ENCODE results near the gene ZC3HAV1. TPM values are rescaled to one million over a fixed set of nuclear protein-coding genes. Genes with fewer than 3 reads are reported as not detected.
"Not testable (repeated sequence)": the region's sequence is repeated elsewhere in the genome, so short reads cannot be mapped to it uniquely, and the experiment has no call there.

The ZC3HAV1 gene
- polyA plus RNA-seq, 2 donors = 7.6 TPM

- H3K27ac ChIP-seq (ENCODE audit: low read depth in 2 of 2, low read length in 1 of 2) = no peak overlapping the region
- peaks cover 9 to 23% of the 10 kb centered on the region in 2 donors for H3K36me3 ChIP-seq (ENCODE audit: control insufficient read depth in 2 of 2, insufficient read depth in 2 of 2, low read length in 1 of 2)
- WGBS, 2 donors = 81 to 84% methylated on average over 9 of the region's 9 CpGs
- H3K27me3 ChIP-seq (ENCODE audit: control insufficient read depth in 1 of 2, insufficient read depth in 2 of 2, low read length in 2 of 2) = no peaks in the 10 kb centered on the region
- H3K9me3 ChIP-seq (ENCODE audit: control insufficient read depth in 2 of 2, insufficient read depth in 1 of 2, low read depth in 1 of 2, low read length in 1 of 2) = no peaks in the 10 kb centered on the region
- H3K4me3 ChIP-seq (ENCODE audit: low read depth in 1 of 2, low read length in 2 of 2) = no peak overlapping the region
- H3K4me1 ChIP-seq (ENCODE audit: control insufficient read depth in 2 of 2, insufficient read depth in 2 of 2, low read length in 1 of 2) = no peaks in the 10 kb centered on the region
Measured at GRCh38 chr7:139066315-139066714, 43.2 kb downstream of the ZC3HAV1 start.

GRCh38 chr7:139065323-139065722 is 44.2 kb downstream of the ZC3HAV1 start:
- H3K9me3 ChIP-seq (ENCODE audit: control insufficient read depth in 2 of 2, insufficient read depth in 1 of 2, low read depth in 1 of 2, low read length in 1 of 2) = no peaks in the 10 kb centered on the region

GRCh38 chr7:139061416-139061815 is 48.1 kb downstream of the ZC3HAV1 start:
- Histone ChIP-seq H3K4me1 (ENCODE audit: control insufficient read depth in 2 of 2, insufficient read depth in 2 of 2, low read length in 1 of 2) (no peaks in the 10 kb centered on the region), H3K4me3 (ENCODE audit: low read depth in 1 of 2, low read length in 2 of 2) (no peak overlapping the region), H3K36me3 (ENCODE audit: control insufficient read depth in 2 of 2, insufficient read depth in 2 of 2, low read length in 1 of 2) (peaks cover 9 to 17% of the 10 kb centered on the region in 2 donors), H3K27me3 (ENCODE audit: control insufficient read depth in 1 of 2, insufficient read depth in 2 of 2, low read length in 2 of 2) (no peaks in the 10 kb centered on the region), H3K9me3 (ENCODE audit: control insufficient read depth in 2 of 2, insufficient read depth in 1 of 2, low read depth in 1 of 2, low read length in 1 of 2) (no peaks in the 10 kb centered on the region), H3K27ac (ENCODE audit: low read depth in 2 of 2, low read length in 1 of 2) (no peak overlapping the region)
- WGBS, 2 donors = 83% methylated on average over 5 of the region's 5 CpGs

More at GRCh38 chr7:139065323-139065722, 44.2 kb downstream of the ZC3HAV1 start:
- 79 to 80% methylated on average over 11 of the region's 11 CpGs for WGBS, 2 donors
- Histone ChIP-seq H3K4me1 (ENCODE audit: control insufficient read depth in 2 of 2, insufficient read depth in 2 of 2, low read length in 1 of 2) (no peaks in the 10 kb centered on the region), H3K36me3 (ENCODE audit: control insufficient read depth in 2 of 2, insufficient read depth in 2 of 2, low read length in 1 of 2) (peaks cover 9 to 27% of the 10 kb centered on the region in 2 donors), H3K27ac (ENCODE audit: low read depth in 2 of 2, low read length in 1 of 2) (no peak overlapping the region), H3K4me3 (ENCODE audit: low read depth in 1 of 2, low read length in 2 of 2) (no peak overlapping the region), H3K27me3 (ENCODE audit: control insufficient read depth in 1 of 2, insufficient read depth in 2 of 2, low read length in 2 of 2) (no peaks in the 10 kb centered on the region)

DNA sequence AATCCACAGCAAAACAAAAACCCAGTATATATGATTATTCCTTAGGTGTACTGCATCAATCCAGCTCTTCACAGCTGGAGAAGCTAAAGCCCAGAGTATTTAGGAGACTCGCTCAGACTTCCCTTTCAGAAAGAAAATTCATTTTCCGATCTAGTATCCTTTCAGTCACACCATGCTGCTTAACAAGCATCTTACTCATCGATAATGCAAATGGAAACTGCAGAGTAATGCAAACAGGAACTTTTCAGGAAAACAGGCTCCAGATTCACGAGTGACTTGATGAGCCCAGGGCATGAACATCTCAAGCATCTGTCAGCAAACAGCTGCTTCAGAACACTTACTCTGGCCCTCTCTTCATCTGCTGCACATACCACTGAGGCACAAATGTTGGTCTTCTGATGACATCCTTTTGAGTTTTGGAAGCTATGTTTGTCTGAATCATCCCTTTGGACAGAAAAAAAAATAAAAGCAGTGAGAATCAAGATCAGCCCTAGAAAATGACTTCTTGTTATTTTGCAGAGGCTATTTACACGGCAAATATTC is 48.8 kb downstream of the ZC3HAV1 start:
- H3K27me3 ChIP-seq (ENCODE audit: control insufficient read depth in 1 of 2, insufficient read depth in 2 of 2, low read length in 2 of 2) = no peaks in the 10 kb centered on the region
- H3K27ac ChIP-seq (ENCODE audit: low read depth in 2 of 2, low read length in 1 of 2) = no peak overlapping the region
- H3K4me3 ChIP-seq (ENCODE audit: low read depth in 1 of 2, low read length in 2 of 2) = no peak overlapping the region
- H3K9me3 ChIP-seq (ENCODE audit: control insufficient read depth in 2 of 2, insufficient read depth in 1 of 2, low read depth in 1 of 2, low read length in 1 of 2) = no peaks in the 10 kb centered on the region
- H3K4me1 ChIP-seq (ENCODE audit: control insufficient read depth in 2 of 2, insufficient read depth in 2 of 2, low read length in 1 of 2) = no peaks in the 10 kb centered on the region
- WGBS, 2 donors = 82% methylated on average over 5 of the region's 5 CpGs
- peaks cover 9 to 11% of the 10 kb centered on the region in 2 donors for H3K36me3 ChIP-seq (ENCODE audit: control insufficient read depth in 2 of 2, insufficient read depth in 2 of 2, low read length in 1 of 2)

DNA sequence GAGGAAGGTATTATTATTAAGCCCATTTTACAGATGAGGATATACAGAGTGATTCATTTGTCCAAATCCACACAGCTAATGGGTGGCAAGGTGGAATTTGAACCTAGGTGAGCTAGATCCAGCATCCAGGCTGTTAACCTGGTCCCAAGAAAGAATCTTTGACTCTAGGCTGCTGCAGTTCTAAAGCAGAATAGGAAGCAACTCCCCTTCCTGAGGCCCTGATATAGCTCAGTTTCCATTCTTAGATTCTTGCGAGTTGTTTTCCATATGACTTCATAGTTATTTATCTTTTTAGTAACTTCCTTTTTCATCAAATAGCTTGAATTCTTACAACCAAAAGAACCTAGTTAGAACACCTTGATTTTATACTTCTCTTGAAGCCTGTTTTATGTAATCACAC is 49.6 kb downstream of the ZC3HAV1 start:
- Histone ChIP-seq H3K27ac (ENCODE audit: low read depth in 2 of 2, low read length in 1 of 2) (no peak overlapping the region), H3K9me3 (ENCODE audit: control insufficient read depth in 2 of 2, insufficient read depth in 1 of 2, low read depth in 1 of 2, low read length in 1 of 2) (no peaks in the 10 kb centered on the region), H3K4me1 (ENCODE audit: control insufficient read depth in 2 of 2, insufficient read depth in 2 of 2, low read length in 1 of 2) (no peaks in the 10 kb centered on the region), H3K4me3 (ENCODE audit: low read depth in 1 of 2, low read length in 2 of 2) (no peak overlapping the region), H3K27me3 (ENCODE audit: control insufficient read depth in 1 of 2, insufficient read depth in 2 of 2, low read length in 2 of 2) (no peaks in the 10 kb centered on the region), H3K36me3 (ENCODE audit: control insufficient read depth in 2 of 2, insufficient read depth in 2 of 2, low read length in 1 of 2) (peaks cover 9 to 11% of the 10 kb centered on the region in 2 donors)
- 58 to 60% methylated on average over 1 of the region's 1 CpG for WGBS, 2 donors

DNA sequence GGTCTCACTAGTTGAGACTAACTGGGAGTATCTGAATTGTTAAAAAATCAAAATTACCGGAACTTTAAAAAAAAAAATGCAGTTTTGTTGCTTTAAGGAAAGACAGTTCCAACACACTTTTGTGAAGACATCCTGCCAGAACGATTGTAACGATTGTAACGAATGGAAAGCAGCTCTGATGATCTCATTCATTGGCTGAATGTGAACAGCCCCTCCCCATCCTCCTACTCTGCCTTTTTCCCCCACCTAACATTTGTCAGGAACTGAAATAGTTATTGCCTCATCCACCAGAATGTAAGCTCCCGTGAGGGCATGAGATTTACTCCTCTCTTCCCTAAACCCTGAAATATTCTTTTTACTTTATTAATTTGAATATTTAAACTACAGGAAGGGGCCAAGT is 50.6 kb downstream of the ZC3HAV1 start:
- WGBS, 2 donors = 45 to 55% methylated on average over 5 of the region's 5 CpGs
- no peaks in the 10 kb centered on the region for H3K9me3 ChIP-seq (ENCODE audit: control insufficient read depth in 2 of 2, insufficient read depth in 1 of 2, low read depth in 1 of 2, low read length in 1 of 2)
- no peak overlapping the region for H3K27ac ChIP-seq (ENCODE audit: low read depth in 2 of 2, low read length in 1 of 2)
- no peaks in the 10 kb centered on the region for H3K4me1 ChIP-seq (ENCODE audit: control insufficient read depth in 2 of 2, insufficient read depth in 2 of 2, low read length in 1 of 2)
- H3K4me3 ChIP-seq (ENCODE audit: low read depth in 1 of 2, low read length in 2 of 2) = no peak overlapping the region
- peaks cover 6 to 12% of the 10 kb centered on the region in 2 donors for H3K36me3 ChIP-seq (ENCODE audit: control insufficient read depth in 2 of 2, insufficient read depth in 2 of 2, low read length in 1 of 2)
- H3K27me3 ChIP-seq (ENCODE audit: control insufficient read depth in 1 of 2, insufficient read depth in 2 of 2, low read length in 2 of 2) = no peaks in the 10 kb centered on the region

GRCh38 chr7:139055674-139056073 is 53.8 kb downstream of the ZC3HAV1 start:
- 97 to 98% methylated on average over 1 of the region's 1 CpG for WGBS, 2 donors
- Histone ChIP-seq H3K4me1 (ENCODE audit: control insufficient read depth in 2 of 2, insufficient read depth in 2 of 2, low read length in 1 of 2) (no peaks in the 10 kb centered on the region), H3K36me3 (ENCODE audit: control insufficient read depth in 2 of 2, insufficient read depth in 2 of 2, low read length in 1 of 2) (peaks cover 6 to 15% of the 10 kb centered on the region in 2 donors)

DNA sequence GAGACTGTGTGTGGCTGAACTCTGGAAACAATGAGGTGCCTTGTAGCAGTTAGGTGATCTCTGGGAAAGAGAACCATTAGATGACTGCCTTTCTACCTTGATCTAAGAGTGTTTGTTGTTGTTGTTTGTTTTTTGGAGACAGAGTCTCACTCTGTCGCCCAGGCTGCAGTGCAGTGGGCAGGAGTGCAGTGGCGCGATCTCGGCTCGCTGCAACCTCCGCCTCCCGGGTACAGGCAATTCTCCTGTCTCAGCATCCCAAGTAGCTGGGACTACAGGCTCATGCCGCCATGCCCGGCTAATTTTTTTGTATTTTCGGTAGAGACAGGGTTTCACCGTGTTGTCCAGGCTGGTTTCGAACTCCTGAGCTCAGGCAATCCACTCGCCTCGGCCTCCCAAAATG is 54.9 kb downstream of the ZC3HAV1 start:
- H3K9me3 ChIP-seq (ENCODE audit: control insufficient read depth in 2 of 2, insufficient read depth in 1 of 2, low read depth in 1 of 2, low read length in 1 of 2); H3K27ac ChIP-seq (ENCODE audit: low read depth in 2 of 2, low read length in 1 of 2); H3K4me3 ChIP-seq (ENCODE audit: low read depth in 1 of 2, low read length in 2 of 2); H3K4me1 ChIP-seq (ENCODE audit: control insufficient read depth in 2 of 2, insufficient read depth in 2 of 2, low read length in 1 of 2); H3K27me3 ChIP-seq (ENCODE audit: control insufficient read depth in 1 of 2, insufficient read depth in 2 of 2, low read length in 2 of 2): not testable (repeated sequence)
- WGBS, 2 donors = 94 to 95% methylated on average over 14 of the region's 14 CpGs
- peaks cover 6 to 15% of the 10 kb centered on the region in 2 donors for H3K36me3 ChIP-seq (ENCODE audit: control insufficient read depth in 2 of 2, insufficient read depth in 2 of 2, low read length in 1 of 2)

More at GRCh38 chr7:139055674-139056073, 53.8 kb downstream of the ZC3HAV1 start:
- no peak overlapping the region for H3K27ac ChIP-seq (ENCODE audit: low read depth in 2 of 2, low read length in 1 of 2)
- no peak overlapping the region for H3K4me3 ChIP-seq (ENCODE audit: low read depth in 1 of 2, low read length in 2 of 2)
- H3K27me3 ChIP-seq (ENCODE audit: control insufficient read depth in 1 of 2, insufficient read depth in 2 of 2, low read length in 2 of 2) = no peaks in the 10 kb centered on the region
- H3K9me3 ChIP-seq (ENCODE audit: control insufficient read depth in 2 of 2, insufficient read depth in 1 of 2, low read depth in 1 of 2, low read length in 1 of 2) = no peaks in the 10 kb centered on the region

- Histone ChIP-seq H3K27me3 (ENCODE audit: control insufficient read depth in 1 of 2, insufficient read depth in 2 of 2, low read length in 2 of 2) (no peaks in the 10 kb centered on the region), H3K36me3 (ENCODE audit: control insufficient read depth in 2 of 2, insufficient read depth in 2 of 2, low read length in 1 of 2) (peaks cover 6 to 19% of the 10 kb centered on the region in 2 donors), H3K27ac (ENCODE audit: low read depth in 2 of 2, low read length in 1 of 2) (no peak overlapping the region), H3K9me3 (ENCODE audit: control insufficient read depth in 2 of 2, insufficient read depth in 1 of 2, low read depth in 1 of 2, low read length in 1 of 2) (no peaks in the 10 kb centered on the region), H3K4me1 (ENCODE audit: control insufficient read depth in 2 of 2, insufficient read depth in 2 of 2, low read length in 1 of 2) (no peaks in the 10 kb centered on the region), H3K4me3 (ENCODE audit: low read depth in 1 of 2, low read length in 2 of 2) (no peak overlapping the region)
- 55 to 68% methylated on average over 2 of the region's 2 CpGs for WGBS, 2 donors
Measured at GRCh38 chr7:139054101-139054500, 55.4 kb downstream of the ZC3HAV1 start.

GRCh38 chr7:139051655-139052054 is 57.9 kb downstream of the ZC3HAV1 start:
- H3K4me3 ChIP-seq (ENCODE audit: low read depth in 1 of 2, low read length in 2 of 2) = no peak overlapping the region
- H3K27me3 ChIP-seq (ENCODE audit: control insufficient read depth in 1 of 2, insufficient read depth in 2 of 2, low read length in 2 of 2) = no peaks in the 10 kb centered on the region
- H3K27ac ChIP-seq (ENCODE audit: low read depth in 2 of 2, low read length in 1 of 2) = no peak overlapping the region
- H3K9me3 ChIP-seq (ENCODE audit: control insufficient read depth in 2 of 2, insufficient read depth in 1 of 2, low read depth in 1 of 2, low read length in 1 of 2) = no peaks in the 10 kb centered on the region
- H3K4me1 ChIP-seq (ENCODE audit: control insufficient read depth in 2 of 2, insufficient read depth in 2 of 2, low read length in 1 of 2) = no peaks in the 10 kb centered on the region
- H3K36me3 ChIP-seq (ENCODE audit: control insufficient read depth in 2 of 2, insufficient read depth in 2 of 2, low read length in 1 of 2) = peaks cover 6 to 19% of the 10 kb centered on the region in 2 donors
